Spleen (tissue), 11 donors: Measurements from ENCODE around the gene USP24. TPM values are rescaled to one million over a fixed set of nuclear protein-coding genes. Genes with fewer than 3 reads are reported as not detected.
A peak's percentile ranks its signal among the peaks of the same experiment; 100 is the strongest.

Experiments
- DNase-seq: peaks from one replicate; pipeline ENCODE4 v3.0.0-alpha.2; 2020
- H3K27ac ChIP-seq, 8 donors: fragments of 200-600 bp; sonication (generic) in 7 of 8; 1 replicate in 4 of 8; 2 replicates in 4 of 8; pipeline versions ENCODE4 v1.5.0 to v1.8.0; 2016 to 2021; ENCODE audit warnings: inconsistent platforms in 4 of 8, mild to moderate bottlenecking in 4 of 8, moderate library complexity in 1 of 8
- H3K27me3 ChIP-seq, 7 donors: fragments of 200-600 bp; sonication (generic) in 6 of 7; replicated peaks in 1 of 7; 1 replicate in 4 of 7; 2 replicates in 3 of 7; pipeline versions ENCODE4 v1.5.0 to v1.8.0; 2016 to 2021; ENCODE audit warnings: inconsistent platforms in 3 of 7, mild to moderate bottlenecking in 1 of 7
- H3K36me3 ChIP-seq, 6 donors: fragments of 200-600 bp; sonication (generic) in 5 of 6; 1 replicate in 4 of 6; 2 replicates in 2 of 6; pipeline versions ENCODE4 v1.5.0 to v1.8.0; 2016 to 2021; ENCODE audit warnings: inconsistent platforms in 2 of 6
- H3K4me1 ChIP-seq, 6 donors: fragments of 200-600 bp; sonication (generic) in 5 of 6; 1 replicate in 3 of 6; 2 replicates in 3 of 6; pipeline versions ENCODE4 v1.5.0 to v1.8.0; 2016 to 2021; ENCODE audit warnings: inconsistent platforms in 3 of 6
- H3K4me3 ChIP-seq, 8 donors: fragments of 200-600 bp; sonication (generic) in 7 of 8; 1 replicate in 4 of 8; 2 replicates in 4 of 8; pipeline versions ENCODE4 v1.5.0 to v1.8.0; 2016 to 2021; ENCODE audit warnings: inconsistent platforms in 4 of 8, mild to moderate bottlenecking in 4 of 8, moderate library complexity in 2 of 8
- H3K9me3 ChIP-seq, 8 donors: fragments of 200-600 bp; sonication (generic) in 7 of 8; 1 replicate in 4 of 8; 2 replicates in 4 of 8; pipeline versions ENCODE4 v1.5.0 to v1.8.0; 2016 to 2021; ENCODE audit warnings: inconsistent platforms in 4 of 8
- POLR2A ChIP-seq, 3 donors: fragments of 450-650 bp; IDR thresholded peaks; one replicate each; pipeline ENCODE4 v1.5.1; 2017; ENCODE audit warnings: antibody characterized with exemption in 3 of 3, mild to moderate bottlenecking in 1 of 3
- POLR2AphosphoS5 ChIP-seq, 3 donors: sonication (generic); formaldehyde crosslinking; IDR thresholded peaks; one replicate each; pipeline ENCODE4 v1.5.1; 2017; ENCODE audit warnings: antibody characterized with exemption in 3 of 3
- WGBS, 5 donors: extraction: QIAGEN DNeasy Blood & Tissue Kit in 3 of 5; methylation state at CpG; one replicate each; pipeline versions ENCODE4 v1.1.5 to v1.1.7; 2013 to 2018; 5-methylcytosine and 5-hydroxymethylcytosine counted together
- intact Hi-C: fragments of 100-400 bp; cut with DNase I; formaldehyde crosslinking; loops from one replicate; pipeline ENCODE4 v1.15.0; 2023; ENCODE audit warnings: low total_unique reads
- polyA plus RNA-seq, 3 donors: library from polyadenylated mRNA; stranded (reverse); fragments of 200-250 nt; gene quantifications; one replicate each; pipeline ENCODE4 v1.2.1, GENCODE V29; 2013
- total RNA-seq, 7 donors: library from RNA; depleted of rRNA in 3 of 7; stranded (reverse); fragments of >200 nt in 3 of 7; fragmentation: NEBNext Ultra II Directional in 4 of 7; extraction: Animal tissue kit (Norgen Biotek cat#: 25700) in 4 of 7; gene quantifications; one replicate each; pipeline versions ENCODE4 v1.1.0 to v1.2.1, GENCODE V29; 2016 to 2021
- TF ChIP-seq, protein P1 (sequence below), 11 experiments: fragments of 200-600 bp in 7 of 11; fragments of 450-650 bp in 4 of 11; sonication (generic) in 4 of 11; IDR thresholded peaks in 8 of 11; conservative IDR thresholded peaks in 3 of 11; 1 replicate in 7 of 11; 2 replicates in 4 of 11; pipeline versions ENCODE4 v1.4.0 to v1.8.0; 2016 to 2021; ENCODE audit warnings: antibody characterized with exemption in 11 of 11, inconsistent platforms in 4 of 11, mild to moderate bottlenecking in 1 of 11
- donor health status: healthy with polysubstance abuse.
- donor health status: DM: no; HTN: no; CAD: no; lungs with moderate emphysema.
- donor health status: DM: no; HTN: no; CAD: no.
- donor health status: Bipolar disorder and iron deficiency.
- donor health status: healthy.
- donor health status: DM: no; HTN: no; CAD: no.
- donor health status: DM: yes; HTN: yes; CAD: no.

Gene USP24
- total and polyA plus RNA-seq, 10 donors = 11.6 to 94.5 (median 70.1) TPM

DNA sequence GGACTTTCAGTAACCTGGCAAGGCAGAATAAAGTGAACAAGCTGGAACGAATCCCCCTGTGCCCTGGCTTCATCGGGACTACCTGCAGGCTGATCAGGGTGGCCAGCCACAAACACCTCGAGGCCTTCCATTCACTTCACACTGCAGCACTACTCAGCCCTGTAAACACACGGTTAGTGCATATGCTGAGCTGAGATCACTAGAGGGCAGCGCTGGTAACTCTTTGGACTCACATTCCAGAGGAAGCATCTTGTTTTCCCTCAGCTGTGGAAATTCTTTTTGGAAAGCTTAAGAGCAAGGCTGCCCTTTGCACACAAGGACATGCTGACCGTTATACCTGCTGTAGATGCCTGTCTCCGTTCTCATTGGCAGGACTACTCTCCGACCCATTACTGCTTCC lies 143.7 kb downstream of the USP24 start:
- Histone ChIP-seq H3K36me3 (peaks cover 2 to 100% (median 96%) of the 10 kb centered on the region in 6 donors), H3K27me3 (no peaks in the 10 kb centered on the region), H3K9me3 (no peaks in the 10 kb centered on the region), H3K4me1 (no peaks in the 10 kb centered on the region), H3K27ac (no peak overlapping the region), H3K4me3 (no peak overlapping the region)
- TF ChIP-seq POLR2A (IDR thresholded peaks at IDR 0.05) (no peak), POLR2AphosphoS5 (IDR thresholded peaks at IDR 0.05) (no peak)
- TF ChIP-seq, protein P1, sequence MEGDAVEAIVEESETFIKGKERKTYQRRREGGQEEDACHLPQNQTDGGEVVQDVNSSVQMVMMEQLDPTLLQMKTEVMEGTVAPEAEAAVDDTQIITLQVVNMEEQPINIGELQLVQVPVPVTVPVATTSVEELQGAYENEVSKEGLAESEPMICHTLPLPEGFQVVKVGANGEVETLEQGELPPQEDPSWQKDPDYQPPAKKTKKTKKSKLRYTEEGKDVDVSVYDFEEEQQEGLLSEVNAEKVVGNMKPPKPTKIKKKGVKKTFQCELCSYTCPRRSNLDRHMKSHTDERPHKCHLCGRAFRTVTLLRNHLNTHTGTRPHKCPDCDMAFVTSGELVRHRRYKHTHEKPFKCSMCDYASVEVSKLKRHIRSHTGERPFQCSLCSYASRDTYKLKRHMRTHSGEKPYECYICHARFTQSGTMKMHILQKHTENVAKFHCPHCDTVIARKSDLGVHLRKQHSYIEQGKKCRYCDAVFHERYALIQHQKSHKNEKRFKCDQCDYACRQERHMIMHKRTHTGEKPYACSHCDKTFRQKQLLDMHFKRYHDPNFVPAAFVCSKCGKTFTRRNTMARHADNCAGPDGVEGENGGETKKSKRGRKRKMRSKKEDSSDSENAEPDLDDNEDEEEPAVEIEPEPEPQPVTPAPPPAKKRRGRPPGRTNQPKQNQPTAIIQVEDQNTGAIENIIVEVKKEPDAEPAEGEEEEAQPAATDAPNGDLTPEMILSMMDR (IDR thresholded peaks at IDR 0.05 in 8 of 11, conservative IDR thresholded peaks at IDR 0.05 in 3 of 11) = peak in 1 of 11 experiments; percentile 25
- no peak for DNase-seq
- intact Hi-C loops = no loop called here
- WGBS, 5 donors = 57 to 73% (median 69%) methylated on average over 8 of the region's 8 CpGs

DNA sequence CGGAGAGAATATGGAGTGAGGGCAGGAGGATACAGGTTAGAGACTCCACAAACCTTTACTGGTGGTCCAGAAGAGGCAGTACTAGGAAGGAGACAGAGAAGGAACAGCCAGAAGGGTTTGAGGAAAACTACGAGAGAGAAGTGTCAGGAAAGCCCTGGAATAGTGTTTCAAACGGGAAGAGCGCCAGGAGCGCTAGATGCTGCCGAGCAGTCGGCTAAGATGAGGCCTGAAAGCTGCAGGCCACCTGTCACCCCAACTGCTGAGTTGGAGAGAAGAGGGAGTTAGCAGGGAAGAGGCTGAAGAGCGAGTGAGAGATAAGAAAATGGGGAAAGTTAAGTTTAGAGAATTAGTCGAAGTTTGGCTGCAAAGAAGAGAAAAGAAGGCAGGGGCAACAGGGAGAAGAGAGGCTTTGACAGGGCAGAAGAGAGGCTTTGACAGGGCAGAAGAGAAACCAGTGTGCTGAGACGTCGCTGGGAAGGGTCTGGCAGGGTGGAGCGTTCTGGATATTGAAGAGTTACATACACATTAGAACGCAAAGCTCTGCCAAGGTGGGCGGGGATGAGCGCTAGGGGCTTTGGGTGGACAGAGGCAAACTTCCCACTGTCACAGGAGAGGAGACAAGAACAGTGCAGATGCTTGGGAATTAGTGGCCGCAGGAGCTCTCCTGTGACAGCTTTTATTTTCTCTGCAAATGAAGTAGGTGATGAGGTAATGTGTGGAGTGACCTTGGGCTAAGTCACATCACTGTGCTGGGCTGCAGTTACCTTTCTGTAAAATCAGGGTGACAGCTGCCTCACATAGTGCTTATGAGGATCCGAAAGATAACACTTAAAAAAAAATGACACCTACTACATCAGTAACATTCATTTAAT lies 144.6 kb downstream of the USP24 start:
- H3K4me1 ChIP-seq = no peaks in the 10 kb centered on the region
- DNase-seq = no peak
- no peak overlapping the region for H3K27ac ChIP-seq
- intact Hi-C loops = no loop called here
- peaks cover 2 to 100% (median 92%) of the 10 kb centered on the region in 6 donors for H3K36me3 ChIP-seq
- H3K9me3 ChIP-seq = no peaks in the 10 kb centered on the region
- no peak overlapping the region for H3K4me3 ChIP-seq
- WGBS, 5 donors = 91 to 96% (median 94%) methylated on average over 17 of the region's 17 CpGs
- TF ChIP-seq, protein P1 (IDR thresholded peaks at IDR 0.05 in 8 of 11, conservative IDR thresholded peaks at IDR 0.05 in 3 of 11) = no peak
- no peak for TF ChIP-seq POLR2AphosphoS5 (IDR thresholded peaks at IDR 0.05)
- no peak for TF ChIP-seq POLR2A (IDR thresholded peaks at IDR 0.05)
- H3K27me3 ChIP-seq = no peaks in the 10 kb centered on the region

DNA sequence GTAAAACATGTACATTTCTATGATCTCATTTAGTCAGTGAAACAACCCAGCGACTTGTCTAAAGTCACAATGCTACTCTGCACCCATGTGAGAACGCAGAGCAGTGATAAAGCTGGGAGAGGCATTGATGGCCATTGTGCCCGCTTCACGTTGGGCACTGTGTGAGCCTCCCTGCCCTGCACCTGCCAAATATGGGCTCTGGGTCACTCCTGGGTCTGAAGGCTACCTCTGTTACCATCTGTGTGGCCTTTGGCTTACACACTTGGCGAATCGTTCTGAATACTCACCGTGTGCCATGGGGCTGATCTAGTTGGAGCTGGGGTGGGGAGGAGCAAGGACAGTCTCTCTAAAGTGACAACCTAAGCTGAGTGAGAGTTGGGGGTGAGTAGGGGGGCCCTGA lies 145.9 kb downstream of the USP24 start:
- Histone ChIP-seq H3K4me3 (no peak overlapping the region), H3K27me3 (no peaks in the 10 kb centered on the region), H3K4me1 (no peaks in the 10 kb centered on the region), H3K27ac (no peak overlapping the region), H3K9me3 (no peaks in the 10 kb centered on the region), H3K36me3 (peaks cover 2 to 100% (median 81%) of the 10 kb centered on the region in 6 donors)
- no peak for TF ChIP-seq POLR2A (IDR thresholded peaks at IDR 0.05)
- peak in 1 of 3 donors; percentile 25 for TF ChIP-seq POLR2AphosphoS5 (IDR thresholded peaks at IDR 0.05)
- 92 to 97% (median 96%) methylated on average over 7 of the region's 7 CpGs for WGBS, 5 donors
- DNase-seq = no peak
- intact Hi-C loops = no loop called here

DNA sequence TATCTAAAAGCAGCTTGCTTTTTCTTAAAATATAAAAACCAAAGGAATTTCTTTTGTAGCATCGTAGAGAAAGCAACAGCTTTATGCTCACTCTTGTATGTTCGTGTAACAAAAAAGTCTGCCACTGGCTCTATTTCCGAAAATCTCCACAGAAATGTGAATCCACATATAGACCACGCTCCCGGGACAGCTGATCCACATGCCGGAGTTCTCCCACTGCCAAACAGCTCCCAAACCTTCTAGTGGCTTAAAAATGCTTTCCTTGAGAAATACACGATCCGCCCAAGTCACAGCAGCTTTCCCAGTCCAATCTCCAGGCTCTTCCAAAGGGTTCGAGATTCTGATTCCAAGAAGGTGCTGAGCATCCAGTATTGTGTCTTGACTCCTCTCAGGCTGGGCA lies 146.5 kb downstream of the USP24 start:
- 96 to 99% (median 97%) methylated on average over 9 of the region's 9 CpGs for WGBS, 5 donors
- DNase-seq = no peak
- Histone ChIP-seq H3K4me1 (no peaks in the 10 kb centered on the region), H3K4me3 (no peak overlapping the region), H3K27ac (no peak overlapping the region), H3K36me3 (peaks cover 2 to 100% (median 74%) of the 10 kb centered on the region in 6 donors), H3K9me3 (no peaks in the 10 kb centered on the region), H3K27me3 (no peaks in the 10 kb centered on the region)
- intact Hi-C loops = no loop called here
- TF ChIP-seq POLR2A (IDR thresholded peaks at IDR 0.05) (no peak), POLR2AphosphoS5 (IDR thresholded peaks at IDR 0.05) (no peak)
- TF ChIP-seq, protein P1 (IDR thresholded peaks at IDR 0.05 in 8 of 11, conservative IDR thresholded peaks at IDR 0.05 in 3 of 11) = no peak
